HepG2 (cell line): ENCODE results near the gene GNA14. TPM values are rescaled to one million over a fixed set of nuclear protein-coding genes. Genes with fewer than 3 reads are reported as not detected.

Experiments
- ATAC-seq: fragments of 200-7000 bp; cut with Tn5 transposase; 3 replicates; pipeline ENCODE4 v1.9.1; 2020; ENCODE audit warnings: mild to moderate bottlenecking, moderate library complexity
- BruUV-seq: library from RNA; stranded (reverse); fragments of 400-500 nt; replicated peaks from 2 replicates; lab custom pipeline; 2021; lab: Mats Ljungman, UMichigan
- CTCF ChIA-PET: fragments of 300-600 bp; formaldehyde crosslinking; extraction: SDS; loops from one replicate; lab custom pipeline; 2021; ENCODE audit warnings: low total read pairs, inconsistent platforms, low intra/inter-chr PET ratio; lab: Yijun Ruan, JAX
- POLR2A ChIA-PET: fragments of 350-600 bp; sonication (Branson Sonifier 250); formaldehyde crosslinking; loops from one replicate; lab custom pipeline; 2020; ENCODE audit warnings: antibody characterized with exemption, inconsistent platforms; lab: Yijun Ruan, JAX
- DNase-seq: peaks from one replicate; pipeline ENCODE4 v3.0.0-alpha.2; 2015; ENCODE audit warnings: low spot score
- FAIRE-seq: peaks from 3 replicates; lab custom pipeline; 2011; peaks lifted over from hg19 to GRCh38; lab: Jason Lieb, UNC
- H2AFZ ChIP-seq: one replicate; pipeline ENCODE4 v1.6.1; 2011; ENCODE audit warnings: low read length, inconsistent platforms
- H3K27ac ChIP-seq: fragments of 300-600 bp; 3 replicates; pipeline ENCODE4 v1.8.0; 2011; ENCODE audit warnings: mixed run types, mild to moderate bottlenecking, mixed read lengths, low read length, inconsistent platforms; ENCODE audit not compliant: insufficient read depth; ENCODE audit errors: extremely low read length
- H3K27me3 ChIP-seq, 2 experiments: fragments of 200-600 bp in 1 of 2; 2 replicates in 1 of 2; 3 replicates in 1 of 2; pipeline versions ENCODE4 v1.6.0 to v1.8.0; 2011; ENCODE audit warnings: low read length in 2 of 2, mild to moderate bottlenecking in 2 of 2, moderate library complexity in 2 of 2, inconsistent platforms in 1 of 2; ENCODE audit not compliant: insufficient read depth in 2 of 2, control insufficient read depth in 1 of 2
- H3K36me3 ChIP-seq, 2 experiments: fragments of 200-600 bp in 1 of 2; replicated peaks in 1 of 2; 2 replicates in 1 of 2; 3 replicates in 1 of 2; pipeline versions ENCODE4 v1.5.1 to v1.8.0; 2011; ENCODE audit warnings: low read length in 2 of 2, inconsistent platforms in 1 of 2; ENCODE audit not compliant: insufficient read depth in 2 of 2, control insufficient read depth in 1 of 2
- H3K4me1 ChIP-seq: 2 replicates; pipeline ENCODE4 v1.5.1; 2012; ENCODE audit warnings: low read length, inconsistent platforms; ENCODE audit not compliant: insufficient read depth
- H3K4me2 ChIP-seq: 2 replicates; pipeline ENCODE4 v1.6.0; 2011; ENCODE audit warnings: low read depth, low read length, inconsistent platforms
- H3K4me3 ChIP-seq, 3 experiments: fragments of 200-600 bp in 1 of 3; sonication (generic), shearing (Covaris generic) in 1 of 3; replicated peaks in 1 of 3; 2 replicates each; pipeline ENCODE4 v1.5.1; 2011 to 2016; ENCODE audit warnings: low read length in 3 of 3, inconsistent platforms in 2 of 3, low read depth in 2 of 3, mild to moderate bottlenecking in 2 of 3, control low read depth in 1 of 3, mixed read lengths in 1 of 3; ENCODE audit not compliant: insufficient read depth in 1 of 3
- H3K79me2 ChIP-seq: one replicate; pipeline ENCODE4 v1.6.1; 2011; ENCODE audit warnings: low read length, inconsistent platforms; ENCODE audit not compliant: insufficient read depth
- H3K9ac ChIP-seq: 2 replicates; pipeline ENCODE4 v1.6.0; 2011; ENCODE audit warnings: mild to moderate bottlenecking, low read depth, low read length, inconsistent platforms; ENCODE audit not compliant: insufficient read depth
- H3K9me3 ChIP-seq: 2 replicates; pipeline ENCODE4 v1.5.1; 2012; ENCODE audit warnings: mild to moderate bottlenecking, low read length
- H4K20me1 ChIP-seq: 2 replicates; pipeline ENCODE4 v1.6.0; 2011; ENCODE audit warnings: inconsistent platforms, mild to moderate bottlenecking, low read length, moderate library complexity; ENCODE audit not compliant: insufficient read depth
- ASH2L ChIP-seq: fragments of 300-600, 200-600 bp; sonication (generic); IDR thresholded peaks from 2 replicates; pipeline ENCODE4 v1.7.0; 2017; ENCODE audit warnings: low read depth, mild to moderate bottlenecking, moderate library complexity, mixed read lengths, low read length; ENCODE audit not compliant: insufficient read length
- CEBPB ChIP-seq: IDR thresholded peaks from 2 replicates; pipeline ENCODE4 v1.6.1; 2011; ENCODE audit warnings: low read depth, low read length, improper control_type of control experiment, borderline replicate concordance
- FOXK1 ChIP-seq: sonication (generic); formaldehyde crosslinking; IDR thresholded peaks from 2 replicates; pipeline ENCODE4 v1.4.0; 2020; ENCODE audit warnings: low read depth, missing genetic modification reagents, borderline replicate concordance
- MYC ChIP-seq: sonication (generic); formaldehyde crosslinking; IDR thresholded peaks from 2 replicates; pipeline ENCODE4 v1.9.0; 2021; ENCODE audit warnings: missing genetic modification reagents, borderline replicate concordance
- RFX1 ChIP-seq: fragments of 450-650 bp; IDR thresholded peaks from 2 replicates; pipeline ENCODE4 v1.6.1; 2017
- ZNF354B ChIP-seq: sonication (generic); formaldehyde crosslinking; IDR thresholded peaks from 2 replicates; pipeline ENCODE4 v1.8.0; 2022; ENCODE audit warnings: mild to moderate bottlenecking, missing genetic modification reagents
- ZNF460 ChIP-seq: sonication (generic); formaldehyde crosslinking; IDR thresholded peaks from 2 replicates; pipeline ENCODE4 v1.5.1; 2020; ENCODE audit warnings: missing genetic modification reagents, mild to moderate bottlenecking, borderline replicate concordance
- WGBS: methylation state at CpG from one replicate; pipeline ENCODE4 v1.1.6; 2017; ENCODE audit warnings: low lambda C conversion rate; 5-methylcytosine and 5-hydroxymethylcytosine counted together
- in situ Hi-C: cut with HindIII; loops from 2 replicates; pipeline ENCODE4 v1.10.0; 2017; ENCODE audit warnings: low pct_unique_long_range_greater_than_20kb; ENCODE audit not compliant: extremely low pct_ligation_motif_present
- intact Hi-C: fragments of 100-400 bp; cut with micrococcal nuclease; formaldehyde crosslinking; loops from one replicate; pipeline ENCODE4 v1.10.0; 2022; ENCODE audit not compliant: unreplicated experiment
- polyA plus RNA-seq, 8 experiments: library from polyadenylated mRNA; depleted of rRNA in 3 of 8; stranded (reverse) in 7 of 8; unstranded in 1 of 8; fragments of >200 nt; fragmentation: Illumina TruSeq in 4 of 8; extraction: Trizol in 4 of 8; gene quantifications; 2 replicates each; pipeline versions ENCODE4 v1.2.1 to v1.2.3, GENCODE V29; 2011 to 2016; ENCODE audit warnings: low read depth in 4 of 8, missing spikeins in 1 of 8, mixed read lengths in 1 of 8; ENCODE audit not compliant: insufficient read depth in 1 of 8
- total RNA-seq, 5 experiments: library from RNA; depleted of rRNA; stranded (reverse); fragments of >200 nt; fragmentation: Illumina TruSeq; extraction: Trizol; gene quantifications; 2 replicates each; pipeline ENCODE4 v1.2.3, GENCODE V29; 2016; ENCODE audit warnings: low read depth in 1 of 5
- TF ChIP-seq, protein P1 (sequence below): sonication (generic); formaldehyde crosslinking; IDR thresholded peaks from 2 replicates; pipeline ENCODE4 v1.5.1; 2020; ENCODE audit warnings: missing genetic modification reagents, mild to moderate bottlenecking, borderline replicate concordance
- TF ChIP-seq, protein P2 (sequence below): sonication (generic); formaldehyde crosslinking; IDR thresholded peaks from 2 replicates; pipeline ENCODE4 v1.4.0; 2020; ENCODE audit warnings: mild to moderate bottlenecking, missing genetic modification reagents

Gene GNA14
- total and polyA plus RNA-seq, 2 of the 13 experiments (the other 11 are each of a cell fraction or from before 2014, with no cell fraction given): not detected

DNA sequence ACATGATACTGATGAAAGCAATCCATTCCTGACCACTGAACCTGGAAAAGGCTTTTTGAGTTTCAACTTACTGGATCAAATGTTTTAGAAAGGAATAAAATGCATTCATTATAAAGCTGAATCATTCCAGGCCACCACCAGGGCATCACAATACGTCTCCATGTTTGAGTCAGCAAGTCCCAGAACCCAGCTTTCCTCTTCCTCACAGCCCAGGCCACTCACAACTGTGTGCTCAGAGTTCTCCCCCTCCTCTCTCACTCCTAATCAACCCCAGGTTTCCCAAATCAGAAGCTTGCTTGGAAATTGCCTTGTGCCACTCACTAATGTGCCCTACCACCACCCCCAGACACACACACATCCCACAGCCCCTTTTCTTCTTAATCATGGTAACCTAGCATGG lies 91.7 kb downstream of the GNA14 start:
- 11% methylated on average over 1 of the region's 1 CpG for WGBS
- intact Hi-C loops (no loop called here), in situ Hi-C loops (no loop called here)
- no peaks in the 10 kb centered on the region for H3K4me1 ChIP-seq
- no peak overlapping the region for H3K9ac ChIP-seq
- CTCF ChIA-PET: no interaction called here
- H3K9me3 ChIP-seq: no peaks in the 10 kb centered on the region
- no peak overlapping the region for H3K4me3 ChIP-seq
- no peak overlapping the region for H3K27ac ChIP-seq
- ATAC-seq (no peak), DNase-seq (no peak), FAIRE-seq (no peak)
- no TSS peak for BruUV-seq
- no peaks in the 10 kb centered on the region for H3K79me2 ChIP-seq
- H4K20me1 ChIP-seq: no peaks in the 10 kb centered on the region
- POLR2A ChIA-PET: no interaction called here
- no peaks in the 10 kb centered on the region; a peak in 1 of 5 replicates for H3K27me3 ChIP-seq
- no peak overlapping the region for H3K4me2 ChIP-seq
- H2AFZ ChIP-seq: no peak overlapping the region
- no peaks in the 10 kb centered on the region for H3K36me3 ChIP-seq
- TF ChIP-seq, protein P1, sequence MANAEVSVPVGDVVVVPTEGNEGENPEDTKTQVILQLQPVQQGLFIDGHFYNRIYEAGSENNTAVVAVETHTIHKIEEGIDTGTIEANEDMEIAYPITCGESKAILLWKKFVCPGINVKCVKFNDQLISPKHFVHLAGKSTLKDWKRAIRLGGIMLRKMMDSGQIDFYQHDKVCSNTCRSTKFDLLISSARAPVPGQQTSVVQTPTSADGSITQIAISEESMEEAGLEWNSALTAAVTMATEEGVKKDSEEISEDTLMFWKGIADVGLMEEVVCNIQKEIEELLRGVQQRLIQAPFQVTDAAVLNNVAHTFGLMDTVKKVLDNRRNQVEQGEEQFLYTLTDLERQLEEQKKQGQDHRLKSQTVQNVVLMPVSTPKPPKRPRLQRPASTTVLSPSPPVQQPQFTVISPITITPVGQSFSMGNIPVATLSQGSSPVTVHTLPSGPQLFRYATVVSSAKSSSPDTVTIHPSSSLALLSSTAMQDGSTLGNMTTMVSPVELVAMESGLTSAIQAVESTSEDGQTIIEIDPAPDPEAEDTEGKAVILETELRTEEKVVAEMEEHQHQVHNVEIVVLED (CRISPR knock-in tag): no peak
- TF ChIP-seq ZNF460 (CRISPR knock-in tag) (no peak), FOXK1 (no peak), CEBPB (no peak), MYC (CRISPR knock-in tag) (no peak)

DNA sequence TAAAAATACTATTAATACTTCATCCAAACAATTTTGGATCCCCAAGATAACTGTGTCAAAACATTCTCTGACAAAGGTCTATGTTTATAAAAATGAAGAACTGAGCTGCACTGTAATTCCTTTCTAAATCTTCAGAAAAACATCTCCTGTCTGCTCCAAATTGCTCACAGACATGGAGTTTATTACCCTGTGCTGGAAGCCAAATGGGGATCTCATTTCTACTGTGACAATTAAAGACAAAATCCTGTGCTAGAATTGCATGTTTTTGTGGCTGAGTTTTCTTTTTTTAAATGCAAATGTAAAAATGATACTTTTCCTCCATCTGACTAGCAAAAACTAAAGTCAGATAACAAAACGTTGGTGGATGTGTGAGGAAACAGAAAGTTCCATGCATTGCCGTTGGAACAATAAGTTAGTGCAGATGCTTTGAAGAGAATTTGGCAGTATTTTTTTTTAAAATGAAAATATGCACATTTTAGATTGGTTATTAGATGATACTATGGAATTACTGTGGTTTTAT lies 93.5 kb downstream of the GNA14 start:
- H3K79me2 ChIP-seq: no peaks in the 10 kb centered on the region
- no peak for ATAC-seq
- in situ Hi-C loops: no loop called here
- H3K27me3 ChIP-seq: no peaks in the 10 kb centered on the region; a peak in 1 of 5 replicates
- no peak overlapping the region for H3K9ac ChIP-seq
- no peaks in the 10 kb centered on the region for H3K4me1 ChIP-seq
- no peak for DNase-seq
- no peaks in the 10 kb centered on the region for H3K9me3 ChIP-seq
- CTCF ChIA-PET: no interaction called here
- 0% methylated on average over 2 of the region's 2 CpGs for WGBS
- POLR2A ChIA-PET: no interaction called here
- H3K4me3 ChIP-seq: no peak overlapping the region
- H3K36me3 ChIP-seq: no peaks in the 10 kb centered on the region
- no TSS peak for BruUV-seq
- no peak for FAIRE-seq
- no peaks in the 10 kb centered on the region for H4K20me1 ChIP-seq
- no peak overlapping the region for H3K4me2 ChIP-seq
- H2AFZ ChIP-seq: no peak overlapping the region
- H3K27ac ChIP-seq: no peak overlapping the region
- intact Hi-C loops: no loop called here
- TF ChIP-seq ASH2L (no peak), RFX1 (no peak), ZNF354B (CRISPR knock-in tag) (no peak)
- TF ChIP-seq, protein P2, sequence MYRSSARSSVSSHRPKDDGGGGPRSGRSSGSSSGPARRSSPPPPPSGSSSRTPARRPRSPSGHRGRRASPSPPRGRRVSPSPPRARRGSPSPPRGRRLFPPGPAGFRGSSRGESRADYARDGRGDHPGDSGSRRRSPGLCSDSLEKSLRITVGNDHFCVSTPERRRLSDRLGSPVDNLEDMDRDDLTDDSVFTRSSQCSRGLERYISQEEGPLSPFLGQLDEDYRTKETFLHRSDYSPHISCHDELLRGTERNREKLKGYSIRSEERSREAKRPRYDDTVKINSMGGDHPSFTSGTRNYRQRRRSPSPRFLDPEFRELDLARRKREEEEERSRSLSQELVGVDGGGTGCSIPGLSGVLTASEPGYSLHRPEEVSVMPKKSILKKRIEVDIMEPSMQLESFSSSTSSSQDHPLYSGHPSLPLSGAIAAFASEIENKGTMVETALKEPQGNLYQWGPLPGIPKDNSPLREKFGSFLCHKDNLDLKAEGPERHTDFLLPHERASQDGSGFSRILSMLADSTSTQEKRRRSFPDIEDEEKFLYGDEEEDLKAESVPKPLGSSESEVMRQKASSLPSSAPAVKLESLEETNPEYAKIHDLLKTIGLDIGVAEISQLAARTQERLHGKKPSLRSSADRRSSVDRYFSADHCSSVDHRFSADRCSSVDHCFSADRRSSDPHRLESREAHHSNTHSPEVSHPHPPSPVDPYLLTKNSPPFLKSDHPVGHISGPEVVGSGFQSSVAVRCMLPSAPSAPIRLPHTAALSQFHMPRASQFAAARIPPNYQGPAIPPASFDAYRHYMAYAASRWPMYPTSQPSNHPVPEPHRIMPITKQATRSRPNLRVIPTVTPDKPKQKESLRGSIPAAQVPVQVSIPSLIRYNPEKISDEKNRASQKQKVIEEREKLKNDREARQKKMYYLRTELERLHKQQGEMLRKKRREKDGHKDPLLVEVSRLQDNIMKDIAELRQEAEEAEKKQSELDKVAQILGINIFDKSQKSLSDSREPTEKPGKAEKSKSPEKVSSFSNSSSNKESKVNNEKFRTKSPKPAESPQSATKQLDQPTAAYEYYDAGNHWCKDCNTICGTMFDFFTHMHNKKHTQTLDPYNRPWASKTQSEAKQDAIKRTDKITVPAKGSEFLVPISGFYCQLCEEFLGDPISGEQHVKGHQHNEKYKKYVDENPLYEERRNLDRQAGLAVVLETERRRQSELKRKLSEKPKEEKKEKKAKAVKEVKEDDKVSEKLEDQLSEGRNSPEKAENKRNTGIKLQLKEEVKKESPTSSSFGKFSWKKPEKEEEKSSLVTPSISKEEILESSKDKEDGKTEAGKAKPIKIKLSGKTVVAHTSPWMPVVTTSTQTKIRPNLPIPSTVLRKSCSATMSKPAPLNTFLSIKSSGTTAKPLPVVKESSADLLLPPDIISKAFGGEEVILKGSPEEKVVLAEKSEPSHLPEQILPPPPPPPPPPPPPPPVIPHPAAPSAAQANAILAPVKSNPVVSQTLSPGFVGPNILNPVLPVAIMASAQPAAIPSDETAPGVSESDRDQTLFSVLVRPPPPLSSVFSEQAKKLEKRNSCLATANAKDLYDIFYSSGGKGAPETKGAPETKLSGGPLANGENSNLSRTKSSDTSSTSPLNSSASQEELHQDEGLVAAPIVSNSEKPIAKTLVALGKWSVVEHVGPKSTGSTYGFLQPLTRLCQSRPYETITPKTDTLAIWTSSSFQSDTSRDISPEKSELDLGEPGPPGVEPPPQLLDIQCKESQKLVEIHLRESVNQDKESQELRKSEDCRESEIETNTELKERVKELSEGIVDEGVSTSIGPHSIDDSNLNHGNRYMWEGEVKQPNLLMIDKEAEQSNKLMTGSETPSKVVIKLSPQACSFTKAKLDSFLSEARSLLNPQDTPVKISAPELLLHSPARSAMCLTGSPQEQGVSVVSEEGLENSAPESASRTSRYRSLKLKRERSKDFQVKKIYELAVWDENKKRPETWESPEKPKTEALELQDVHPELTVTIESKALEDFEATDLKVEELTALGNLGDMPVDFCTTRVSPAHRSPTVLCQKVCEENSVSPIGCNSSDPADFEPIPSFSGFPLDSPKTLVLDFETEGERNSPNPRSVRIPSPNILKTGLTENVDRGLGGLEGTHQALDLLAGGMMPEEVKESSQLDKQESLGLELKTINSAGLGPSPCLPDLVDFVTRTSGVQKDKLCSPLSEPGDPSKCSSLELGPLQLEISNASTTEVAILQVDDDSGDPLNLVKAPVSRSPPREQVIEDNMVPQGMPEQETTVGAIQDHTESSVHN (CRISPR knock-in tag): no peak
